Astrocyte of the spinal cord (primary cell): ENCODE measurements around the gene TENM4.

Experiments used
- DNase-seq: peaks from one replicate; pipeline ENCODE4 v3.0.0; 2011; ENCODE audit warnings: low read depth, low spot score
- H3K4me3 ChIP-seq: 2 replicates; pipeline ENCODE4 v1.5.1; 2011; ENCODE audit warnings: low read depth, mild to moderate bottlenecking, low read length, moderate library complexity
- in situ Hi-C: cut with HindIII; loops from 2 replicates; pipeline ENCODE4 v1.10.0; 2017; ENCODE audit warnings: low sequenced_read_pairs
- TF ChIP-seq, protein P1 (sequence below): IDR thresholded peaks from 2 replicates; pipeline ENCODE4 v1.5.1; 2012; ENCODE audit warnings: low read depth, mild to moderate bottlenecking, low read length, inconsistent platforms

The TENM4 gene

GRCh38 chr11:78851878-78852586 lies 588.8 kb downstream of the TENM4 start:
- no peak for DNase-seq
- H3K4me3 ChIP-seq, result no peak overlapping the region
- in situ Hi-C loops, result no loop called here
- TF ChIP-seq, protein P1, sequence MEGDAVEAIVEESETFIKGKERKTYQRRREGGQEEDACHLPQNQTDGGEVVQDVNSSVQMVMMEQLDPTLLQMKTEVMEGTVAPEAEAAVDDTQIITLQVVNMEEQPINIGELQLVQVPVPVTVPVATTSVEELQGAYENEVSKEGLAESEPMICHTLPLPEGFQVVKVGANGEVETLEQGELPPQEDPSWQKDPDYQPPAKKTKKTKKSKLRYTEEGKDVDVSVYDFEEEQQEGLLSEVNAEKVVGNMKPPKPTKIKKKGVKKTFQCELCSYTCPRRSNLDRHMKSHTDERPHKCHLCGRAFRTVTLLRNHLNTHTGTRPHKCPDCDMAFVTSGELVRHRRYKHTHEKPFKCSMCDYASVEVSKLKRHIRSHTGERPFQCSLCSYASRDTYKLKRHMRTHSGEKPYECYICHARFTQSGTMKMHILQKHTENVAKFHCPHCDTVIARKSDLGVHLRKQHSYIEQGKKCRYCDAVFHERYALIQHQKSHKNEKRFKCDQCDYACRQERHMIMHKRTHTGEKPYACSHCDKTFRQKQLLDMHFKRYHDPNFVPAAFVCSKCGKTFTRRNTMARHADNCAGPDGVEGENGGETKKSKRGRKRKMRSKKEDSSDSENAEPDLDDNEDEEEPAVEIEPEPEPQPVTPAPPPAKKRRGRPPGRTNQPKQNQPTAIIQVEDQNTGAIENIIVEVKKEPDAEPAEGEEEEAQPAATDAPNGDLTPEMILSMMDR, result no peak

DNA sequence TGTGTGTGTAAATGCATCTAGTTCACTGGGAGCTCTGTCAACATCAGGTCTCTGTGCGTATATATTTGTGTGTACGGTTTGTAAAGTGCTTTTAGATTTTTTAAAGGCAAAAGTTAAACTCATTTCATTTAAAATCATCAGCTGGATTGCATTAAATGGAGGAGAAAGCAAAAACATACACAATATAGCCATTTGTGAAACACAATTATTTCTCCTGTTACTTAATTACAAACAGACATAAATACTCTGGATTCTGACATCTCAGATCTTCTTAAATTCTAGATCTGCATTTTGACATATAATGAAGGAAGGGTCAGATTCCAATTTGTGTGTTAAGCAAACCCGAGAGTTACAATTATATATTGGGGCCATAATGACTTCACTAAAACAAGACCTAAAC lies 590.8 kb downstream of the TENM4 start:
- no peak for DNase-seq
- H3K4me3 ChIP-seq, result no peak overlapping the region
- in situ Hi-C loops, result no loop called here
- TF ChIP-seq, protein P1, result no peak

DNA sequence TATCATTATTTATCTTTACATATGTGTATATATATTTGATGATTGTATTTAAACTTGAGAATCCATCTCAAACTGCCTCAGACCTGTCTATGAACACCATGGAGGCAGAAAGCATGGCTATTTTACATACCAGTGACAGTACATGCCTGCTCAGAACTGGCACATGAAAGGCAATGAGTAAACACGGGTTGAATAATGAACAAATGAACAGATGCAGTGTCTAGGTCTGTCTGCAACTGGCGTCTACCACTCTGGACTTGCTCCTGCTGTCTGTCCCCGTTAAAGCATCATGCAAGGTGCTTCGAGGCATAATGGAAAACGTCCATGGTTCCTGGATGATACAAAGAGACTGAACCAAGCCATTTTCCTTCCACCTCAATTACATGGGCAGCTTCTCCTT lies 594.6 kb downstream of the TENM4 start:
- in situ Hi-C loops, result no loop called here
- TF ChIP-seq, protein P1, result no peak
- no peak for DNase-seq
- H3K4me3 ChIP-seq, result no peak overlapping the region

GRCh38 chr11:78845496-78845895 lies 595.3 kb downstream of the TENM4 start:
- no peak overlapping the region for H3K4me3 ChIP-seq
- in situ Hi-C loops, result no loop called here
- no peak for DNase-seq
- TF ChIP-seq, protein P1, result no peak

GRCh38 chr11:78841456-78842060 lies 599.3 kb downstream of the TENM4 start:
- H3K4me3 ChIP-seq, result no peak overlapping the region
- DNase-seq, result no peak
- in situ Hi-C loops, result no loop called here
- TF ChIP-seq, protein P1, result no peak

DNA sequence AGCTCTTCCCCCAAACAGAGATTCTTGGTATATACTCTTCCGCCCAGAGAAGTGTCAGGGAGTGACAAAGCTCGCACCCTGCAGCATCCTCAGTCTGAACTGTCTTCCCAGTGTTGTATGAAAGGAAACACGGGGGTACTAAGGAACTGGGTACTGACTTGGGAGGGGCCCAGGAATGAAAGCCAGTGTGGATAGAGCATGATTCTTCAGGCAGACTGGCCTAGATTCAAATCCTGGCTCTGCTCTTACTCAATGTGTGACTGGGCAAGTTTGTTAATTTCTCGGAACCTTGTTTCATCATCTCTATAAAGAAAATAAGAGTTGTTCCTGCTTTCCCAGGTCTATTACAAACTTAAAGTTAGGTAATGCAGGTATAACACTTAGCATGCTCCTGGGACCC lies 600.2 kb downstream of the TENM4 start:
- DNase-seq, result no peak
- in situ Hi-C loops, result no loop called here
- TF ChIP-seq, protein P1, result no peak
- no peak overlapping the region for H3K4me3 ChIP-seq
